Stimulated activated CD4-positive, alpha-beta T cell treated with anti-CD3 and anti-CD28 coated beads, Interleukin-2, amount 100 ng/mL, for 4 hours (primary cell): Measurements from ENCODE around the gene CCDC87.
"Not testable (repeated sequence)": the region's sequence is repeated elsewhere in the genome, so short reads cannot be mapped to it uniquely, and the experiment has no call there.

Source experiments
- DNase-seq: peaks from one replicate; pipeline ENCODE4 v3.0.0-alpha.2; 2020; ENCODE audit warnings: low read depth

The CCDC87 gene

DNA sequence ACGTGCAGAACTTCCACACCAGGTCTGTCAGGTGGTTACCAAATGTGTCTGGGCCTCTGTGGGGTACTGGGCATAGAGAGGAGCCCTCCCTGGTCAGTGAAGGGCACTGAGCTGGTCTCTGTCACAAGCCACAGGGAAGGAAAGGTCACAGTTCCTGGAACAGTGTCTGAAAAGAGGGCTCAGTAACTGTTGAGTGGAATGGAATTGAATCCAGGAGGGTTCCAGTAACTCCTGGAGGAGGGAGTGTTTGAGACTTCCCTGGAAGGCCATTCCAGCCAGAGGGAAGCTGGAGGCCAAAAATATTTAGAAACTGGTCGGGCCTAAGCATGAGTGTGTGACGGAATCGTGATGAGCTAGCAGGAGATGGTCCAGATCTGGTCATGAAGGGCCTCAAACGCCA is 38.3 kb downstream of the CCDC87 start:
- no peak for DNase-seq

DNA sequence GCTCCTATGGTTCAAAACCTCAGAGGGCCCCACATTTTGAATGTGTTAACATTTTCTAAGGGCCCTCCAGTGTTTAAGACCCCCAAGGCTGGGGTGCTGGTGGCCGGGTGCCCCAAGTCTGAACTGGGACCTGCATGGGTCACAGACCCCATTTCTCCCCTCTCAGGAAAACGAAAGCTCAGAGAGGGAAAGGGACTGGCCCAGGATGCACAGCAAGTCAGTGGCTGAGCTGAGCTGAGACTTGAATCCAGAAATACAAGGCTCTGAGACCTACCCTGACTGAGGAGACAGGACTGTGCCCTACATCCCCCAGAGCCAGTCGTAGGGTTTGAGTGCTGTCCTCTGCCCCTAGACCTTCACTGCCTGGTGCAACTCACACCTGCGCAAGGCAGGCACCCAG is 42.0 kb downstream of the CCDC87 start:
- no peak for DNase-seq

DNA sequence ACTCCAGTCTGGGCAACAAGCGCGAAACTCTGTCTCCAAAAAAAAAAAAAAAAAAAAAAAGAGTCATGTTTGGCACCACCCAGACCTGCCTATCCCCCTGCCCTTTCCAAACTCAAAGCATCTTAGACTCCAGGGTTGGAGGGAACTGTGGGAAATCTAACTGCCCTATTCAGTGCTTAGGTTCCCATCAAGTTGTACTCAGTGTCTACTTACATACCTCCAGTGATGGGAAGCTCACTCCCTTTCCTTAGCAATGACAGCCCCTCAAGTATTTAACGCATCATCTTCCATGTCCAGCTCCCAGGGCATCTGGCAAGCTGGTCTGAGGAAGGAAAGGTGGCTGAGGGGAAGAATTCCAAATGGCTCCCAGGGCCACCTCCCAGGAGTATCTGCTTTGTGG is 43.2 kb downstream of the CCDC87 start:
- no peak for DNase-seq

DNA sequence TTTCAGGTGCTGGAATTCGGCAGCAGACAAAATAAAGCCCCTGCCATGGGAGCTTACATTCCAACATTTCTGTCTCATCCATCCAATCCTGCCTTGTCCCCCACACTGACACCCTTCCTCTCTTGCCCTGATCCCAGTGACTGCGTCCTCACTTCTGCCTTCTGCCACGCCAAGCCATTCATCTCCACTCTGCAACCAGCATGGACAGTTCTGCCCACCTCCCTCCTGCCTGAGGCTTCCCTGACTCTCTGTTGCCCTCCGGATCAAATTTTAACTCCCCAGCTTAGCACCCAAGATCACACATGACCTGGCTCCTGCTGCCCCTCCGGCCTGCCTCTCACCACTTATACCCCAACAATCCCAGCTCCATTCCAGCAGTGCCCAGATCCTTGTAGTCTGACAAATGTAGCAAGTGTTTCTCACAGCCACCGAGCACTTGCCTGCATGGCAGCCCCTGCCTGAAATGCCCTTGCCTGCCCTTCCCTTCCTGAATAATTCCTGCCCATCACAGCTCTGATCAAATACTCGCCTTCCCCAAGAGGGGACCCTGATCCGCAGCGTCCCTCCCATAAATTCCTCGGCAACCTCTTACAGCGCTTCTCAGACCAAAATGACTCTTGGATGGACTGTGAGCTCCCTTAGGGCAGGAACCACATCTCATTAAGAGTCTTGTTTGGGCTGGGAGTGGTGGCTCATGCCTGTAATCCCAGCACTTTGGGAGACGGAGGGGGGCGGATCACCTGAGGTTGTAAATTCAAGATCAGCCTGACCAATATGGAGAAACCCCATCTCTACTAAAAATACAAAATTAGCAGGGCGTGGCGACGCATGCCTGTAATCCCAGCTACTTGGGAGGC is 43.9 kb downstream of the CCDC87 start:
- DNase-seq = no peak

GRCh38 chr11:66548041-66548440 is 44.8 kb downstream of the CCDC87 start:
- DNase-seq = no peak

DNA sequence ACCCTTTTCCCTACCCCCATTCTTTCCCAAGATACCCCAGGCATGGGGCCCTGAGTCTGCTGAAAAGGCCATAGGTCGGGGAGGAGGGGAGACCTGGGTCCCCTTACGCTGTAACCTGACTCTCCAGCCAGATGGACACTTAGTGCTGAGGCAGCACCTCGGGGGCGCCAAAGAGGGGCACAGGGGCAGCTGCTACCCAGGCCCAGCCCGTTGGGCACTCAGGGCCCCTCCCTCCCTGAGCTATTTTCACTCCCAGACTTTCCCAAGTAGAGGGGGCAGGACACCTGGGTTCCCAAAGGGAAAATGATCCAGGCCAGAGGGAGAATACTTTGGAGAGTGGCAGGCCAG is 45.2 kb downstream of the CCDC87 start:
- no peak for DNase-seq

- no peak for DNase-seq
These were observed 45.7 kb downstream of the CCDC87 start for GRCh38 chr11:66546966-66547661.

DNA sequence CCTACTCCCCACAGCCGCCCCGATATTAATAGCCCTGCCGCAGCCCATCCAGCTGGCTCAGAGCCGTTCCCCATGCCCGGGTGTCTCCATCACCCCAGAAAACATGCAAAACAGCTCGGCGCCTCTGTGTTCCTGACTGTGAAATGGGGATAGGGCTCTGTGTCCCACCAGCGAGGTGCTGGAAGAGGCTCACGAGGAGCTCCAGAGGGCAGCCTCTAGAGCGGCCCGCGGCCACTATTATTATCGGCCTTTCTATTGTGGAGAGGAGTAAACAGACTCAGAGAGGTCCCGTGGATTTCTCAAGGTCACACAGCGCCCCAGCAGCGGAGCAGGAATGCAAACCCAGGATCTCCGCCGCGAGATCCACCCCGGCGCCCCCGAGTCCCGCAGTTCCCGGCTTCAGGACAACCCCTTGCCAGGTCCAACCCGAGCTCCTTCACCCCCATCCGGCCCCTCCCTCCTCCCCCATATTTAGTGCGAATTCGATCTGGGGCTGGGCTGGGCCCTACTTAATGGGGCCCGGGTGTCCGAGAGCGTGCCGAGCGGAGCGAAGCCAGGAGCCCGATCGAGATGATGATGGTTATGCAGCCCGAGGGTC is 46.4 kb downstream of the CCDC87 start, which contains the start of gene ACTN3:
Gene ACTN3, plus strand, starts transcription at position 536 of the 598 bp plus-strand sequence. Its CDS starts 35 bp downstream, at position 571.
- no peak for DNase-seq

GRCh38 chr11:66545701-66546367 is 47.0 kb downstream of the CCDC87 start, which contains the start of gene ZDHHC24:
TSS of gene ZDHHC24 (minus strand) at chr11:66546048. CDS start at chr11:66546003, 45 bp downstream.
- peak; percentile 64 for DNase-seq

DNA sequence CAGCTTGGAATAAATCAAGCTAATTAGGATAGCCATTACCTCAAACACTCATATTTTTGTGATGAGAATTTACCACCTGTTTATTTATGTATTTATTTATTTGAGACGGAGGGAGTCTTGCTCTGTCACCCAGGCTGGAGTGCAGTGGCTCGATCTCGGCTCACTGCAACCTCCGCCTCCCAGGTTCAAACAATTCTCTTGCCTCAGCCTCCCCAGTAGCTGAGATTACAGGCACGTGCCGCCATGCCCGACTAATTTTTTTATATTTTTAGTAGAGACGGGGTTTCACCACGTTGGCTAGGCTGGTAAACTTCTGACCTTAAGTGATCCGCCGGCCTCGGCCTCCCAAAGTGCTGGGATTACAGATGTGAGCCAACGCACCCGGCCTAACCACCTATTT is 47.9 kb downstream of the CCDC87 start:
- DNase-seq = not testable (repeated sequence)

DNA sequence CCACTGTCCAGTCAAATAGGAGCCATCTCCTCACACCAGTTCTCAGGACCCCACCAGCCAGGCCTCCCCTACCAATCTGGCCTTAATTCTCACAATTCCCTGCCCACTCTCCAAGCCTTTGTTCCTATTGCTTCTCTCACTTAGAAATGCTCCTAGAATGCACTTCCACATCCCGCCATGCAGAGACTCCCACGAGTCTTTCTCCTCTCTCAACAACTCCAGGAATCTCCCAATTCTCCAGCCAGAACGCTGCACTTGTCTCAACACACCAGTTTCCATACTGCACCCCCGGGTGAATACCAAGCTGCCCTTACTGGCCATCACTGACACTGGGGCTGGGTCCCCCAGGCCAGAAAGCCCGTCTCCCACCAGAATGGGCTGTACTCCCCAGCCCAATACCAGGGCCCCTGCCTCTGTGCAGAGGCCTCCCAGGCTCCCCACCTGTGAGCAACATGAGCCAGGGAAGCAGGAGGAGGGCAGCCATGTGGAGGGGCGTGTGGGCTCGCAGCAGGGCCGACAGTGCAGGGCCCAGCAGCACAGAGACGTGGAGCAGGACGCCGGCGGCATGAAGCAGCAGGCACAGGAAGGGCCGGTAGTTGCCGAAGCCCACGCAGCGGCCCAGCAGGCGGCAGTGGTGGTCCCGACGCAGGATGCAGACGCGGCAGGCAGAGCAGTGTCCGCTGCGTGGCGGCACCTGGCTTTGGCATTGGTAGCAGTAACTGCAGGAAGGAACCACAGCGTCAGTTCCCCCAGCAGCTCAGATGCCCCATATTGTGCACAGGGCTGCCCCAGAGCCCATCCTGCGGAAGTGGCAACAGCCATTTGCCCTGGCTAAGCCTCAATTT is 49.4 kb downstream of the CCDC87 start:
- peak; percentile 16 for DNase-seq

GRCh38 chr11:66542362-66542761 is 50.5 kb downstream of the CCDC87 start:
- no peak for DNase-seq

GRCh38 chr11:66541892-66542291 is 51.0 kb downstream of the CCDC87 start:
- DNase-seq = no peak

DNA sequence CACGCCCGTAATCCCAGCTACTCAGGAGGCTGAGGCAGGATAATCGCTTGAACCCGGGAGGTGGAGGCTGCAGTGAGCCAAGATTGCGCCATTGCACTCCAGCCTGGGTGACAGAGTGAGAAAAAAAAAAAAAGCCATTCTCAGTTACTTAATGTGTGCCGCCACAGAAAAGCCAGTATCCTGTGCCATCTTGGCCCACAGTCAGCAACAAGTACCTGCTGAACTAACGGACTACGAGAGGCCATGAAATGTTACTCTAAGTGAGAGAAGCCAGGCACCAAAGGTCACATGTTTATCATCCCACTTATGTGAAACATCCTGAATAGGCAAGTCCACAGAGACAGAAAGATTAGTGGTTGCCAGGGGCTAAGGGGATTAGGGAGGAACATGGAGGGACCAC is 52.3 kb downstream of the CCDC87 start:
- not testable (repeated sequence) for DNase-seq
